Measurements from ENCODE around the gene ADCY10.
A peak's percentile ranks its signal among the peaks of the same experiment; 100 is the strongest.

Gene ADCY10

DNA sequence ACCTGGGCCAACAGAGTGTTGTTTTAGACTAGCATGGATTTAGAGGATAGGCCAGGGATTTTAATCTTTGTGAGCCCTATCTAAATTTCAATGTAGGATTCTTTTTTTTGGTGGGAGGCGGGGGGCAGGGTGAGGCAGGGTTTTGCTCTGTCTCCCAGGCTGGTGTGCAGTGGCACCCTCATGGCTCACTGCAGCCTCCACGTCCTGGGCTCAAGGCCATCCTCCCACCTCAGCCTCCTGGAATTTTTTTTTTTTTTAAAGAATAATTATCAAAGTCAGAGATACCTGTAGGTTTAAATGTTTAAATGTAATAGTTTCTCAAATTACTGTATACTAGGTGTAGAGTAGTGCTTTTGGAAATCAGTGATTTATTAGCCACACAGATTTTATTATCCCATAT is 26.3 kb upstream of the ADCY10 start:
- no peak for DNase-seq (ENCODE audit: low read depth)
- H3K4me3 ChIP-seq (ENCODE audit: low read depth, low read length) = no peak overlapping the region
- TF ChIP-seq CTCF (IDR thresholded peaks at IDR 0.05; ENCODE audit: low read depth, low read length, missing control alignments) = no peak

GRCh38 chr1:167938080-167938636 is 24.2 kb upstream of the ADCY10 start:
- H3K4me3 ChIP-seq (ENCODE audit: low read depth, low read length) = peak overlapping the region; percentile 75
- TF ChIP-seq CTCF (IDR thresholded peaks at IDR 0.05; ENCODE audit: low read depth, low read length, missing control alignments) = no peak
- no peak for DNase-seq (ENCODE audit: low read depth)

- no peak for DNase-seq (ENCODE audit: low read depth)
- no peak for TF ChIP-seq CTCF (IDR thresholded peaks at IDR 0.05; ENCODE audit: low read depth, low read length, missing control alignments)
- H3K4me3 ChIP-seq (ENCODE audit: low read depth, low read length) = peak overlapping the region; percentile 75
Measured at GRCh38 chr1:167937709-167938010, 23.7 kb upstream of the ADCY10 start.

- peak within 1 kb of the TSS; percentile 75 for H3K4me3 ChIP-seq (ENCODE audit: low read depth, low read length)
- no peak for TF ChIP-seq CTCF (IDR thresholded peaks at IDR 0.05; ENCODE audit: low read depth, low read length, missing control alignments)
- DNase-seq (ENCODE audit: low read depth) = peak; percentile 12
Measured at GRCh38 chr1:167936930-167937708, 23.2 kb upstream of the ADCY10 start, which contains the start of gene MPC2. Gene MPC2, minus strand, starts transcription at chr1:167937072. Its CDS starts 1,231 bp downstream, at chr1:167935841.

DNA sequence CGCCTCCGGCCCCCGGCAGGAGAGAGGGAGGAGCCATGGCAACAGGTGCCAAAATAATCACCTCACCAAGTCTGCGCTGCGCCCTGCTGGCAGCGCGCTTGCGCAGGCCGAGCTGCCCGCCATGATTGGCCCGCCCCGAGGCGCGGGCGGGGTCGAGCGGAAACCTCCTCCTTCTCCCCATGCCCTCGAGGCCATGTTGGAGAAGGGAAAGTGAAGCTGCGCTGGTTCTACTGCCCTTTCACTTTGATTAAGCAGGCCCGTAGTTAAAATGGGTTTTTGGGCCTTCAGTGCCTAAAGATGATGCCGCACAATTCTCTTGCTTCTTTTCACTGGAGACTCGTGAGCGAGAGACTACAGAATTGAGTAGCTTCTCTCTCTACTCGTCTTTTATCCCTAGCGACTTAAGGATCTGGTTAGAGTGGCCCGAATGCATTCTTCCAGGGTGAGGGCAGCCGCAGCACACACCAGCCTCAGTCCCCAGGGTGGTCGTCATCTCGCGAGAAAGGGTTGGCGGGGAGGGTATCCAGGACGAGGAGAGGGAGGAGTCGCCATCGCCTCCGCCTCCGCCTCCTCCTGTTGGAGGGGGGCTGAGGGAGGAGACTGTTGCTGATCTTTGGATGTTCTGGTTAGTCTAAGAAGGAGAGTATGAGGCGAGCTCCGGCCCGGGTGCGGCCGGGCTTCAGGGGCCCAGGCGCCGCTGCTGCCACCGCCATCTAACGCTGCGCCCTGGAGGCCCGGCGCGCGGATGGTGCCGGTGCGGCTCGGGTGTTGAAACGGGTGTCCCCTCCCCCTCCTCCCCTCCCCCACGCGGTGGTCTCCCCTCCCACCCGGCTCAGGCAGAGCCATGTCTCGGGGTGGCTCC is 22.4 kb upstream of the ADCY10 start, which contains the start of gene DCAF6:
DCAF6 (plus strand) TSS at position 616 of the 862 bp plus-strand sequence; CDS start at position 845, 229 bp downstream.
- peak; percentile 97 for DNase-seq (ENCODE audit: low read depth)
- peak within 1 kb of the TSS; percentile 75 for H3K4me3 ChIP-seq (ENCODE audit: low read depth, low read length)
- no peak for TF ChIP-seq CTCF (IDR thresholded peaks at IDR 0.05; ENCODE audit: low read depth, low read length, missing control alignments)

DNA sequence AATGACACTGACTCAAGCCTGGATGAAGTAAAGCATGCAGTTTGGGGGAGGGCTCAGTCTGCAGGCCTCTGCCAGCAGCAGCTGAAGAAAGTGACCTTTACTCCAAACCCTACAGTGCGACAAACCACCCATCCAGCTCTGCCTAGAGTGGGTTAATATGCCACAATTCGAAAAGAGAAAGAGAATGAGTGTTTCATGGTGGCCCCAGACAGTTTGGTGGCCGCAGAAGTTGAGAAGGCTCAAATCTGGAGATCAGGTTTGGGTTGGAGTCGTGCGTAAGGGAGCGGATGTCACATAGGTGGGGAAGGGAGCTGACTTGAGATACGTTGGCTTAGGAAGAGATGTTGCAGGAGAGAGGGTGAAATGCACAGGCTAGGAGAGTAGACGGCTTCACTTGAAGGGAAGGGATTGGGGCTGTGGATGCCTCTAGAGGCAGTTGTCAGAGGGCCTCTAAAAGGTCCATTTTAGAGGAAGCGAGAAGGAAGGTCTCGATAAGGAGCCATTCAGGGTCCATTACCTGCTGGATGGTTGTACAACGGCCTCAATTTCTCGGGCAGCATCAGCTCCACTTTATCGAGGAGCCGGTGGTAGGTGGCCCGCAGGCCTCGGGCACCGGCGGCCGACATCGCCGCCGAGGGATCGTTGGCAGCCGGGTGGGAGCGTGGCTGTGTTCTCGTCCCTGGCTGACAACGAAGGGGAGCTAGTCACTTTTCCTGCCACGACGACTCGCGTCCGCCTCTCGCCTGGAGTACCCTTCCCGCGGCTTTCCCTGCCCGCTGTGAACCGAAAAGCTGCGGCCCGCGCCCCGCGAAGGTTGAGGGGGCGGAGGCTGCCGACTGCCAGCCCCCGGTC is 21.5 kb upstream of the ADCY10 start:
- peak overlapping the region; percentile 75 for H3K4me3 ChIP-seq (ENCODE audit: low read depth, low read length)
- DNase-seq (ENCODE audit: low read depth) = peak; percentile 8
- no peak for TF ChIP-seq CTCF (IDR thresholded peaks at IDR 0.05; ENCODE audit: low read depth, low read length, missing control alignments)
